COLO829 (cell line): ENCODE results near the gene OR9I1.

Experiments
- DNase-seq: peaks from one replicate; pipeline ENCODE4 v3.0.0; 2012; ENCODE audit warnings: low spot score

Gene OR9I1

DNA sequence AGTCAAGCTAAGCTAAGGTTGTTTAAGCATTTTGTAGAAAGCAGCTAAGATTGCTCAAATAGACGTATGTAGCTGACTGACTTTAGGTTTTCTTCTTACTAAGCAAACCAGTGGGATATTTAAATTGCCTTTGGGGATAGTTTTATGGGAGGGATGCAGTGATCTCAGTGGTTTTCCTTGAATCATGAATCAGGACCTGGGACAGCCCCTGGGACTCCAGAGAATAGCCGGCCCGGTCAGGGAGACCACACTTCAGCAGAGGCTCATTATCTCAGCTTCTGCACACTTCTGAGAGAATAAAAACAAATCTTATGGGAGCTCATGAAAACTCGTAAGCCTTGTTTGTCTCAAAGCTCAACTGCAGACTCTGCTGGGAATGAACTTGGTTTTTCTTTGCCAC, at the start of gene OR9I1:
Gene OR9I1, minus strand, starts transcription at position 62 of the 400 bp plus-strand sequence. CDS start 6,086 bp downstream, outside the sequence.
- DNase-seq: no peak

DNA sequence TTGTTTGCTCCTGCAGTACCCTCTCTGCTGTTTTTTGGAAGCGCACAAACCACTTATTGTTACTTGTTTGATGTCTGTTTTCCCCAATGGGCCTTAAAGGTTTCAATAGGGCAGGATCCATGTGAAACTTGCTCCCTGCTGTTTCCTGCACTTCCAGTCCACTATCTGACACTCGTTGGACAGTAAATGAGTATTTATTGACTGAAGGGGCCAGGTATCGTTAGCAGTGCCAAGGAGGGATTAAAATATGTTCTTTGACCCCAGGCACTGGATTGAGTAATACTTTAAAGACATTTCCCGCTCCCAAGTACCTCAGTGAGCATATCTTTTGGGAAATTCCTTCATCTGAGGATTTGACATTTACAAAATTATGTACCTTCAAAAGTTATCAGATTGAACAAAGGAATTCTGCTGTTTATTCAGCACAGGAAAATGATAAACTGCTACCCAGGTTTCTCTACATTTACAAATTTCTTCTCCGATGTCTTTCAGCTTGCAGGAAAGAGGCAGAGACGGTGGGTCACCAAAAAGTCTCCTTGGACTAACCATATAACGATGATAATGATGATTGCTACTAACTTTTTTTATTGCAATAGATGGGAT, 40.3 kb upstream of the OR9I1 start:
- no peak for DNase-seq

GRCh38 chr11:58164990-58165389, 39.7 kb upstream of the OR9I1 start:
- DNase-seq: no peak

DNA sequence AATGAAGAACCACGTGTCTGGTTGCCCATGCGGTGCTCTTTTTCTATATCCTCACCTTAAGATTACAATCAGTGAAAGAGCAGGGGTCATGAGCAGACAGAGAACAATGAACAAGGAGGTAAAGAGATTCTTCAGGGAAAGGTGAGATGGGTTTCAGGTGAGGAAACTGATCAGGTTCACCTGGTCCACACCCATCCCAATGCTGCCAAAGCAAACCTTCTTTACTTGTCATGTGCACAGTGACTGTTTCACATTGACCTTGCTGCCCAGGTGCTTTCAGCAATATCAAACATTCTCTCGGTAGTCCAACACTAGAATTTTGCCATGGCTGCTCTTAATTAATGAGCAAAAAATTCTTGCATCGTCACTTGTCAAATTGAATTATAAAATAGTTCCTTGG, 39.1 kb upstream of the OR9I1 start:
- DNase-seq: no peak

- no peak for DNase-seq
Observed at GRCh38 chr11:58152781-58153180, 27.5 kb upstream of the OR9I1 start.

GRCh38 chr11:58142761-58143160, 17.4 kb upstream of the OR9I1 start:
- DNase-seq: no peak

DNA sequence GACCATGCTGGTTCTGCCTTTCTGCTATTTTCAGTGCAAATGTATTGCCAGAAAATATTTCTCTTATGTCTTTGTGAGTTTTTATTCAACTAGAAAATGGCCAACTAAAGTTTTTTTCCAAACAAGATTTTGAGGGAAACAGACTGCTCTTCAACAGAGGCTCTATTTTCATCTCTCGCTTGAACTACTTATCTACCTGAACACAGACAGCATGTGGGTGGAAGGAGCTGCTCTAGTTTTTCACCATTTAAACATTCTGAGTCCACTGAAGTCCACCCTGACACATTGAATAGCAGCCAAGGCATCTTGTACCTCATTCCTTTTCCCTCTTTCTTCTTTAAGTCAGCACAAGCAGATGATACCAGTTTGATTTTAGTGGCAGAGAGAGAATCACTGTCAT, 9.8 kb upstream of the OR9I1 start:
- DNase-seq: no peak

- no peak for DNase-seq
Observed at GRCh38 chr11:58134151-58134550, 8.8 kb upstream of the OR9I1 start.

DNA sequence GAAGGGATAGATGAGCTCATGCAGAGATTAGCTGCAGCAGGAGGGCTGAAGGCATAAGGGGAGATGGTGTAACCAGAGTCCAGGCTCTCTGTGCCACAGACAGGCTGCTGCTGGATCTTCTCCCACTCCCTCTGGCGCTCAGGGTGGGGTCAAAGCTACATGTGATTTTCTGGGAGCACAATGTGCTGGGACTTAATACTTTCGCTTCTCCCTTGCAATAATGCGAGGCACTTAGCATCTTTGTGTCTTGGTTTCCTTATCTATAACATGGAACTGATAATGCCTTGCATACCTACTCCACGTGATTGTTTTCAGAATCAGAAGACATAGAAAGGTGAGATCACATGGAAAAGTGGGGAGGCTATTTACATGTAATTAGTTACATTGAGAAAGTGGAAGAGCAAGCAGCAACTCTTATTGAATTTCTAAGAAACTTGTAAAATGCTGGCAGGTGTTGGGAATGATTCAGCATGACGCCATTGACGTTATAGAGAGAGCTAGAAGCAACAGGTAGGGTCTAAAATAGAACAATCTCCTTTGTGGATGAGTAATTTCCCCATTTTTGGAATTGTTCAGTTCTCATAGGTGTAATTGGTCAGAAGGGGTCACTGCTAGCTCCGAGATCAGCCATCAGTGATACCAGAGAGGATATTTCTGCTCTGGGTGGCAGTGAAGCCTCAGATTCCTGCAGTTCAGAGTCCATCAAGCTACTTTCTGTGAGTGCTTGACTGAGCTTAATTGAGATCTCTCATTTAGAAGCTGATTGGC, 8.2 kb upstream of the OR9I1 start:
- DNase-seq: no peak

- DNase-seq: no peak
Observed at GRCh38 chr11:58127350-58127749, 2.0 kb upstream of the OR9I1 start.

DNA sequence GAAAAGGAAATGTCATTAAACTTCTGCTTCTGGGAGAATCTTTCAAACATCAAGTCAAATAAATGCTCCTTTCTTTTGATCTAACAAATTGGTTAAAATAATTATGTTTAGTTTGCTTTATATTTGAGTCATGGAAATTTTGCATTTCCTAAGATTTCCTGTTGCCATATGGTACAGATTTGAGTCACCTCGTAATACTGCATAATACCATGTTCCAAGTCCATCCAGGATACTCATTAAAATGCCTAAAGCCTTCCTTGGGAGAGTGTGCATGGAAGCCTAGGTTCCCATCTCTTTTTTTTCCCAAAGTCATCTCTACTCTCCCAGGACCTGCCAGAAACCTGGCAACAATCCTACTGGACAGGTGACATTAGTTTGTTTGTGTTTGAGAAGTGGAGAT, 4.2 kb downstream of the OR9I1 start:
- no peak for DNase-seq

- DNase-seq: no peak
Observed at GRCh38 chr11:58097437-58097836, 27.9 kb downstream of the OR9I1 start.

- DNase-seq: no peak
Observed at GRCh38 chr11:58086528-58086927, 38.8 kb downstream of the OR9I1 start.

DNA sequence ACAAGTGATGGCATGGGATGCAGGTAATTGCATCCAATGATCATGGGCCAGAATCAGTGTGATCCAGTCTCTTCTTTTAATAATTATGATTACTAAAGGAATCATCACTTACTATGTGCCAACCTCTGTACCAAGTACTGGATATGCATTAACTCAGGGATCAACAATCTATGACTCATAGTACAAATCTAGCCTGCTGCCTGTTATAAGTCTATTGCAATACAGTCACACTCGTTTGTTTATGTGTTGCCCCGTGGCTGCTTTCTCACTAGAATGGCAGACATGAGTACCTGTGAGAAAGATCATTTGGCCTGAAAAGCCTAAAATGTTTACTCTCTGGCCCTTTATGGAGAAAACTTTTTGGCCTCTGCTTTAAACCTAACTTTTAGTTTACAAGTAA, 49.5 kb downstream of the OR9I1 start:
- DNase-seq: no peak

DNA sequence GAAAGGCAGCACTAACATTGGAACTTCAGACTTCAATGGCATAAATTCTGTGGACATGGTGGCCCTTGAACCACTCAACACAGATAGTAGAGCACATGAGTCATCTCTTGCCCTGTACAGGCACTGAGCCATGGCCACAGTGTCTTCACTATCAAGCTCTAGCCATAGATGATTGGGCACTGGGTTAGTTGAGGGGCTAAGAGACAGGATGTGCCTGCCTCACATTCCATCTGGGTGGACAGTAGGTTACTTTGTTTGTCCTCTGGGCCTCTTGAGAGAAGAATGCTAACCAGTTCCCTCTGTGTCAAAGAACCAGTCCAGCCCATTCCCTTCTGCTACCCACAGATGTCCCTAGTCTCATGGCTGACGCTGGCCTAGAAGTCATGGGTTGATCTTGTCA, 54.7 kb downstream of the OR9I1 start:
- DNase-seq: no peak

- no peak for DNase-seq
Observed at GRCh38 chr11:58068655-58069054, 56.7 kb downstream of the OR9I1 start.

GRCh38 chr11:58067685-58068084, 57.6 kb downstream of the OR9I1 start:
- DNase-seq: no peak
